Measurements from ENCODE around the gene KIF11. TPM values are rescaled to one million over a fixed set of nuclear protein-coding genes. Genes with fewer than 3 reads are reported as not detected.

KIF11 gene
- total and polyA plus RNA-seq, 2 of the 13 experiments (the other 11 are each of a cell fraction or from before 2014, with no cell fraction given): 8.7 to 38.4 TPM

DNA sequence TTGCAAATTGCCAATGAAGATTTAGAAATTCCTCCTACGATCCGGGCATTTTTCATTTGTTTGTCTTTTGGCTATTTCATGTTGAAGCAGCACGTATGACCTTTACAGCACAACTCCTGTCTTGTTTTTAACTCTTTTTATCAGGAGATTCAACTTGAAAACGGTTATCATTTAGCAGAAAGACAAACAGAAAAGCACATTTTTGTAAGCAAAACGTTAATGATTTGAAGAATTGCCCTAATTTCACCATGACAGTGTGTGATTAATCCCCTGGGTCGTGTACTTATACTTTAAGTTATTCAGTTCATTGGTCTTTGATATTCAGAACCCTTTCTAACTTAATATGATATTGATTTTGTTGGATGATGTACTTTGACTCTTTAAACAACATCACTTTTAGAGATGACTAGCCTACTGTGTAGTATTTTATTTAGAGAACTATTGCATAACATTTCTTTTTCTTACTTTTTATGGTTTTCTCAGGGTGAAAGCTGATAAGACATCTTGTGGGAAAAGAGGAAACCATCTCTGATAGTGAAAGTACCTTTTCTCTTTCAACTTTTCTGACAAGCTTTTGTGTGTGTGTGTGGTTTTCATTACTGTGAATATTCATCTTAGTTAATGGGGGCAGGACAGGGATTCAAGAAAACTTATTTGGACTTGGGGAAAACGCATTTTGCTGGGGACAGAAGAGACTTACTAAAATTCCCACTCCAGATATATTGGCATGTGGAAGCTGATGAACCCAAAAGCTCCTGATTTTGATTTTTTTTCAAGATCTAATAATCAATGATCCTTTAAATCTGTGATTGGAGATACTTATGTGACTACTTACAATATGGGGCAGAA lies 105.0 kb downstream of the KIF11 start (continued):
- TF ChIP-seq BCL6 (CRISPR knock-in tag; IDR thresholded peaks at IDR 0.05): peak; percentile 80
- TF ChIP-seq HDAC1 (CRISPR knock-in tag; IDR thresholded peaks at IDR 0.05): peak; percentile 71
- no peak; a peak in 1 of 4 replicates for TF ChIP-seq POLR2A (IDR thresholded peaks at IDR 0.05; ENCODE audit: insufficient read depth in 1 of 2, low read depth in 2 of 2, low read length in 2 of 2)
- TF ChIP-seq PITX1 (CRISPR knock-in tag; IDR thresholded peaks at IDR 0.05): peak; percentile 91
- TF ChIP-seq, protein P1, sequence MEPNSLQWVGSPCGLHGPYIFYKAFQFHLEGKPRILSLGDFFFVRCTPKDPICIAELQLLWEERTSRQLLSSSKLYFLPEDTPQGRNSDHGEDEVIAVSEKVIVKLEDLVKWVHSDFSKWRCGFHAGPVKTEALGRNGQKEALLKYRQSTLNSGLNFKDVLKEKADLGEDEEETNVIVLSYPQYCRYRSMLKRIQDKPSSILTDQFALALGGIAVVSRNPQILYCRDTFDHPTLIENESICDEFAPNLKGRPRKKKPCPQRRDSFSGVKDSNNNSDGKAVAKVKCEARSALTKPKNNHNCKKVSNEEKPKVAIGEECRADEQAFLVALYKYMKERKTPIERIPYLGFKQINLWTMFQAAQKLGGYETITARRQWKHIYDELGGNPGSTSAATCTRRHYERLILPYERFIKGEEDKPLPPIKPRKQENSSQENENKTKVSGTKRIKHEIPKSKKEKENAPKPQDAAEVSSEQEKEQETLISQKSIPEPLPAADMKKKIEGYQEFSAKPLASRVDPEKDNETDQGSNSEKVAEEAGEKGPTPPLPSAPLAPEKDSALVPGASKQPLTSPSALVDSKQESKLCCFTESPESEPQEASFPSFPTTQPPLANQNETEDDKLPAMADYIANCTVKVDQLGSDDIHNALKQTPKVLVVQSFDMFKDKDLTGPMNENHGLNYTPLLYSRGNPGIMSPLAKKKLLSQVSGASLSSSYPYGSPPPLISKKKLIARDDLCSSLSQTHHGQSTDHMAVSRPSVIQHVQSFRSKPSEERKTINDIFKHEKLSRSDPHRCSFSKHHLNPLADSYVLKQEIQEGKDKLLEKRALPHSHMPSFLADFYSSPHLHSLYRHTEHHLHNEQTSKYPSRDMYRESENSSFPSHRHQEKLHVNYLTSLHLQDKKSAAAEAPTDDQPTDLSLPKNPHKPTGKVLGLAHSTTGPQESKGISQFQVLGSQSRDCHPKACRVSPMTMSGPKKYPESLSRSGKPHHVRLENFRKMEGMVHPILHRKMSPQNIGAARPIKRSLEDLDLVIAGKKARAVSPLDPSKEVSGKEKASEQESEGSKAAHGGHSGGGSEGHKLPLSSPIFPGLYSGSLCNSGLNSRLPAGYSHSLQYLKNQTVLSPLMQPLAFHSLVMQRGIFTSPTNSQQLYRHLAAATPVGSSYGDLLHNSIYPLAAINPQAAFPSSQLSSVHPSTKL (CRISPR knock-in tag; IDR thresholded peaks at IDR 0.05): peak; percentile 98
- no peak for TF ChIP-seq ZNF180 (CRISPR knock-in tag; IDR thresholded peaks at IDR 0.05; ENCODE audit: borderline replicate concordance, low read depth)
- TF ChIP-seq, protein P2, sequence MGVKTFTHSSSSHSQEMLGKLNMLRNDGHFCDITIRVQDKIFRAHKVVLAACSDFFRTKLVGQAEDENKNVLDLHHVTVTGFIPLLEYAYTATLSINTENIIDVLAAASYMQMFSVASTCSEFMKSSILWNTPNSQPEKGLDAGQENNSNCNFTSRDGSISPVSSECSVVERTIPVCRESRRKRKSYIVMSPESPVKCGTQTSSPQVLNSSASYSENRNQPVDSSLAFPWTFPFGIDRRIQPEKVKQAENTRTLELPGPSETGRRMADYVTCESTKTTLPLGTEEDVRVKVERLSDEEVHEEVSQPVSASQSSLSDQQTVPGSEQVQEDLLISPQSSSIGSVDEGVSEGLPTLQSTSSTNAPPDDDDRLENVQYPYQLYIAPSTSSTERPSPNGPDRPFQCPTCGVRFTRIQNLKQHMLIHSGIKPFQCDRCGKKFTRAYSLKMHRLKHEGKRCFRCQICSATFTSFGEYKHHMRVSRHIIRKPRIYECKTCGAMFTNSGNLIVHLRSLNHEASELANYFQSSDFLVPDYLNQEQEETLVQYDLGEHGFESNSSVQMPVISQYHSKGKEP (CRISPR knock-in tag; IDR thresholded peaks at IDR 0.05): no peak
- peak; percentile 68; the same call in 1 of the 2 replicates for TF ChIP-seq FOXO1 (CRISPR knock-in tag; IDR thresholded peaks at IDR 0.05)
- TF ChIP-seq PPARG (CRISPR knock-in tag; conservative IDR thresholded peaks at IDR 0.05): peak; percentile 77
- peak; percentile 89 for TF ChIP-seq RXRB (CRISPR knock-in tag; IDR thresholded peaks at IDR 0.05; ENCODE audit: borderline replicate concordance)
- no peak for TF ChIP-seq PAX8 (CRISPR knock-in tag; IDR thresholded peaks at IDR 0.05; ENCODE audit: borderline replicate concordance)
- peak; percentile 53; the same call in 1 of the 2 replicates for TF ChIP-seq ZFP1 (CRISPR knock-in tag; IDR thresholded peaks at IDR 0.05)
- TF ChIP-seq ZNF382 (CRISPR knock-in tag; IDR thresholded peaks at IDR 0.05; ENCODE audit: borderline replicate concordance): no peak

All from HepG2 (cell line).